Activated T-helper 17 cell treated with anti-CD3 and anti-CD28 coated beads, Interleukin-2, amount 50 U/mL, for 72 hours (primary cell): Measurements from ENCODE around the gene SERPING1. TPM values are rescaled to one million over a fixed set of nuclear protein-coding genes. Genes with fewer than 3 reads are reported as not detected.

Source experiments
- total RNA-seq, 2 donors: library from RNA; stranded (reverse); gene quantifications; one replicate each; pipeline ENCODE4 v1.2.3, GENCODE V29; 2022

Gene SERPING1
- total RNA-seq, 2 donors from 2014 or later, result not detected

Other genes with a start within 250 kb of the SERPING1 start
- gene PRG3, start 216.5 kb upstream of the SERPING1 start, total RNA-seq, result not detected
- 1 to 10 TPM; 2.2 to 6.2 TPM for gene PRG2, start 207.0 kb upstream of the SERPING1 start, total RNA-seq
- gene SLC43A3, start 170.6 kb upstream of the SERPING1 start, total RNA-seq, result 100 to 1,000 TPM; 346 to 386 TPM
- gene RTN4RL2, start 137.2 kb upstream of the SERPING1 start, total RNA-seq, result under 1 TPM; 0.22 to 0.82 TPM
- 10 to 100 TPM in 1 of 2 donors, 1 to 10 TPM in 1; 9.1 to 20.0 TPM for gene SLC43A1, start 82.0 kb upstream of the SERPING1 start, total RNA-seq
- gene TIMM10, start 66.9 kb upstream of the SERPING1 start, total RNA-seq, result 100 to 1,000 TPM in 1 of 2 donors, 10 to 100 TPM in 1; 56.4 to 125 TPM
- not detected for gene SMTNL1, start 60.1 kb upstream of the SERPING1 start, total RNA-seq
- gene UBE2L6, start 30.0 kb upstream of the SERPING1 start, total RNA-seq, result 100 to 1,000 TPM in 1 of 2 donors, 10 to 100 TPM in 1; 69.2 to 110 TPM
- gene YPEL4, start 52.2 kb downstream of the SERPING1 start, total RNA-seq, result 1 to 10 TPM in 1 of 2 donors, not detected in 1; 1.5 TPM
- 10 to 100 TPM; 16.6 to 24.1 TPM for gene CLP1, start 60.1 kb downstream of the SERPING1 start, total RNA-seq
- gene ZDHHC5, start 70.4 kb downstream of the SERPING1 start, total RNA-seq, result 10 to 100 TPM; 58.2 to 79.9 TPM
- gene MED19, start 114.5 kb downstream of the SERPING1 start, total RNA-seq, result 10 to 100 TPM; 10.9 to 12.3 TPM
- 10 to 100 TPM; 40.3 to 75.7 TPM for gene TMX2, start 114.9 kb downstream of the SERPING1 start, total RNA-seq
- 100 to 1,000 TPM; 149 to 175 TPM for gene SELENOH, start 143.8 kb downstream of the SERPING1 start, total RNA-seq
- not detected for gene BTBD18, start 154.1 kb downstream of the SERPING1 start, total RNA-seq
- gene CTNND1, start 164.1 kb downstream of the SERPING1 start, total RNA-seq, result 10 to 100 TPM in 1 of 2 donors, 1 to 10 TPM in 1; 4.6 to 12.5 TPM